GM19438 (cell line): Measurements from ENCODE around the gene MTHFD2.
"Not testable (repeated sequence)": the region's sequence is repeated elsewhere in the genome, so short reads cannot be mapped to it uniquely, and the experiment has no call there.

Experiments used
- ATAC-seq: cut with Tn5 transposase; IDR thresholded peaks from one replicate; pipeline ENCODE4 v1.9.1; 2021; ENCODE audit warnings: low read depth; ENCODE audit not compliant: unreplicated experiment

MTHFD2 gene

GRCh38 chr2:74194799-74195198 lies 3.6 kb upstream of the MTHFD2 start:
- ATAC-seq: no peak

- ATAC-seq: no peak
Observed at GRCh38 chr2:74197049-74197448, 1.4 kb upstream of the MTHFD2 start.

- ATAC-seq: no peak
Observed at GRCh38 chr2:74198023-74198460, 373 bp upstream of the MTHFD2 start.

GRCh38 chr2:74199275-74199701 lies 873 bp downstream of the MTHFD2 start:
- no peak for ATAC-seq

GRCh38 chr2:74199871-74200305 lies 1.5 kb downstream of the MTHFD2 start:
- no peak for ATAC-seq

- no peak for ATAC-seq
Observed at GRCh38 chr2:74201196-74201595, 2.8 kb downstream of the MTHFD2 start.

GRCh38 chr2:74201596-74201995 lies 3.2 kb downstream of the MTHFD2 start:
- no peak for ATAC-seq

GRCh38 chr2:74204436-74204835 lies 6.0 kb downstream of the MTHFD2 start:
- no peak for ATAC-seq

- ATAC-seq: no peak
Observed at GRCh38 chr2:74205113-74205512, 6.7 kb downstream of the MTHFD2 start.

GRCh38 chr2:74205596-74205995 lies 7.2 kb downstream of the MTHFD2 start:
- peak; percentile 45 for ATAC-seq

- ATAC-seq: peak; percentile 66
Observed at GRCh38 chr2:74206180-74206688, 7.8 kb downstream of the MTHFD2 start.

GRCh38 chr2:74212702-74213410 lies 14.4 kb downstream of the MTHFD2 start:
- no peak for ATAC-seq

- ATAC-seq: not testable (repeated sequence)
Observed at GRCh38 chr2:74215771-74216170, 17.4 kb downstream of the MTHFD2 start.

- no peak for ATAC-seq
Observed at GRCh38 chr2:74216642-74217041, 18.2 kb downstream of the MTHFD2 start.

- no peak for ATAC-seq
Observed at GRCh38 chr2:74219846-74220486, 21.6 kb downstream of the MTHFD2 start.

- no peak for ATAC-seq
Observed at GRCh38 chr2:74221091-74221490, 22.7 kb downstream of the MTHFD2 start.

- ATAC-seq: no peak
Observed at GRCh38 chr2:74221604-74222299, 23.3 kb downstream of the MTHFD2 start.

GRCh38 chr2:74222300-74222650 lies 23.9 kb downstream of the MTHFD2 start:
- no peak for ATAC-seq

- no peak for ATAC-seq
Observed at GRCh38 chr2:74223941-74224770, 25.7 kb downstream of the MTHFD2 start.

- no peak for ATAC-seq
Observed at GRCh38 chr2:74225698-74226459, 27.5 kb downstream of the MTHFD2 start.
